Measurements from ENCODE around the gene TYMS. TPM values are rescaled to one million over a fixed set of nuclear protein-coding genes. Genes with fewer than 3 reads are reported as not detected.

TYMS gene
- total and polyA plus RNA-seq, 9 of the 15 experiments (the other 6 are each of a cell fraction or from before 2014, with no cell fraction given), result 69.1 to 409 (median 175) TPM

DNA sequence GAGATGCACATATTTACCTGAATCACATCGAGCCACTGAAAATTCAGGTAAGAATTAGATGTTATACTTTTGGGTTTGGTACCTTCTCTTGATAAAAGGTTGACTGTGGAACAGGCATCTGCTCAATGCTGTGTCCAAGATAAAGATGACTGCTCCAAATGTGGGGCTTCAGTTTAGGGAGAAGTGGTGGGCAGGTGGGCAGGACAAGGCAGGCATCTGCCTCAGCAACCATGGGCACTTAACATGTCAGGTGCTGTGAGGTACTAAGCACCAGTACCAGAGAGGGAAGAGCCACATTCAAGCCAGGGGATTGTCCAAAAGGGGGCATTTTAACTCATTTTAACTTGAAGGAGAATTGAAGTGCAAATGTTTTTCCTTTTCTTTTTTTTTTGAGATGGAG lies 14.0 kb downstream of the TYMS start:
- DNase-seq (ENCODE audit: extremely low read depth in 1 of 4, low spot score in 3 of 4), result no peak
- H3K9me3 ChIP-seq (replicated peaks; ENCODE audit: control insufficient read depth, insufficient read depth, low read depth, low read length), result no peaks in the 10 kb centered on the region
- H2AFZ ChIP-seq (ENCODE audit: low read depth, low read length), result no peak overlapping the region
- FAIRE-seq, result no peak
- 96% methylated on average over 1 of the region's 1 CpG for WGBS (ENCODE audit: insufficient coverage, low coverage, missing lambda C conversion rate)
- H3K4me2 ChIP-seq (ENCODE audit: insufficient read depth, low read length), result no peak overlapping the region
- H3K79me2 ChIP-seq (ENCODE audit: control insufficient read depth, insufficient read depth, low read length), result peaks cover 23% of the 10 kb centered on the region
- no peaks in the 10 kb centered on the region; a peak in 1 of 5 replicates for H3K4me1 ChIP-seq (replicated peaks in 1 of 2; ENCODE audit: control insufficient read depth in 2 of 2, insufficient read depth in 2 of 2, low read length in 2 of 2)
- peaks cover 4% of the 10 kb centered on the region; the same call in 1 of the 2 replicates for H4K20me1 ChIP-seq (replicated peaks; ENCODE audit: control insufficient read depth, insufficient read depth, low read length)
- no peak overlapping the region for H3K9ac ChIP-seq (ENCODE audit: insufficient read depth in 1 of 2, low read depth in 2 of 2, low read length in 2 of 2)
- ChIA-PET CTCF (ENCODE audit: low intra/inter-chr PET ratio) (interaction anchor here (0.5 kb wide), 1 partner anchor 11 kb away, joined by 4 read pairs; no protein-coding TSS in a partner anchor), POLR2A (interaction anchor here (1.0 to 2.8 kb wide), 10 partner anchors 9 to 163 kb away, joined by 3 to 19 read pairs (median 6); partner anchors contain the start of gene TYMS)
- TF ChIP-seq, protein P1, sequence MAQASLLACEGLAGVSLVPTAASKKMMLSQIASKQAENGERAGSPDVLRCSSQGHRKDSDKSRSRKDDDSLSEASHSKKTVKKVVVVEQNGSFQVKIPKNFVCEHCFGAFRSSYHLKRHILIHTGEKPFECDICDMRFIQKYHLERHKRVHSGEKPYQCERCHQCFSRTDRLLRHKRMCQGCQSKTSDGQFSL (CRISPR knock-in tag; IDR thresholded peaks at IDR 0.05), result no peak
- TF ChIP-seq, protein P1 (tag; IDR thresholded peaks at IDR 0.05), result no peak
- no peak for TF ChIP-seq ZNF395 (CRISPR knock-in tag; IDR thresholded peaks at IDR 0.05)
- peak; percentile 11 for TF ChIP-seq POLR2B (IDR thresholded peaks at IDR 0.05; ENCODE audit: low read depth, partially characterized antibody)
- TF ChIP-seq POLR2G (IDR thresholded peaks at IDR 0.05; ENCODE audit: low read depth, low read length), result 0 out of 2 replicates have a peak, but pooled peaks have one; percentile 8
- H3K27ac ChIP-seq (ENCODE audit: extremely low read depth, low read depth, low read length), result no peak overlapping the region
- in situ Hi-C loops (cut with MboI), result no loop called here
- ATAC-seq, result 0 out of 3 replicates have a peak, but pooled peaks have one; percentile 9
- BruUV-seq (replicated peaks), result no TSS peak
- no peak overlapping the region for H3K4me3 ChIP-seq
- peaks cover 95% of the 10 kb centered on the region for H3K36me3 ChIP-seq (ENCODE audit: control insufficient read depth, insufficient read depth, low read length)
- H3K9me1 ChIP-seq (ENCODE audit: control insufficient read depth, insufficient read depth, low read length), result no peaks in the 10 kb centered on the region
- intact Hi-C loops (cut with micrococcal nuclease), result loop anchor here (5.0 kb wide), 1 partner anchor 49 kb away; no protein-coding TSS in a partner anchor
- H3K27me3 ChIP-seq (ENCODE audit: control insufficient read depth in 2 of 2, insufficient read depth in 2 of 2, low read length in 2 of 2), result no peaks in the 10 kb centered on the region
